GM19025 (cell line): Measurements from ENCODE around the gene CD244.
A peak's percentile ranks its signal among the peaks of the same experiment; 100 is the strongest.
"Not testable (repeated sequence)": the region's sequence is repeated elsewhere in the genome, so short reads cannot be mapped to it uniquely, and the experiment has no call there.

Source experiments
- ATAC-seq: cut with Tn5 transposase; IDR thresholded peaks from one replicate; pipeline ENCODE4 v1.9.1; 2021; ENCODE audit warnings: mild to moderate bottlenecking, low read depth, moderate library complexity; ENCODE audit not compliant: unreplicated experiment

The CD244 gene

GRCh38 chr1:160880216-160880615, 17.5 kb upstream of the CD244 start:
- ATAC-seq: no peak

GRCh38 chr1:160879056-160879455, 16.4 kb upstream of the CD244 start:
- ATAC-seq: no peak

GRCh38 chr1:160877221-160877620, 14.5 kb upstream of the CD244 start:
- no peak for ATAC-seq

DNA sequence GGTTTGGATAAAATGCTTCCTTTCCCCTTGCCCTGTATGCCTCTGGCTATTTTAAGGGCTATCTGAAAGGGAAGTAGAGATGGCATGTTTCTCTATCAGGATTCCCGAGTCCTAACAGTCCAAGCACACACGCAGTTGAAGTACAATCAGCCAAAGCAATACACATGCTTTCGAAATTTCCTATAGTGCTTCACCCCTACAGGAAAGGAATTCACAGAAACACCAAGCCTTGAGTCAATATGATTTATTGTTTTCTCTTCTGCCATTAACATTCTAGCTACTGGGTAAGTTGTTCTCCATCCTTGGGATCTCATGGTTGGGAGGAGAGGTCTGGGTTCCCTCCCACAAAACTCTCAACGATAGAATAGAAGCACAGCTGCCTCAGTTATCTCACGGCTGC, 13.6 kb upstream of the CD244 start:
- ATAC-seq: no peak

DNA sequence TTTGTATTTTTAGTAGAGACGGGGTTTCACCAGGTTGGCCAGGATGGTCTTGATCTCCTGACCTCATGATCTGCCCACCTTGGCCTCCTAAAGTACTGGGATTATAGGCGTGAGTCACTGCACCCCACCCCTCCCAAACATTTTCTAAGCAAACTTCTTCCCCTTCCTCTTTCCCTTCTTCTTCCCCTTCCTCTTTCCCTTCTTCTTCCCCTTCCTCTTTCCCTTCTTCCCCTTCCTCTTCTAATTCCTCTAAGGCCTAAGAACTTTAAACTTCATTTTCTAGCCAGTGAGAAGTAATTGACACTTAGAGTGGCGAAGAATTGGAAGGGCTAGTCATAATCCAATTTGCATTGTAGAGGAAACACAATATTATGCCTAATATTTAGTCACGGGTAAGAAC, 12.9 kb upstream of the CD244 start:
- ATAC-seq: not testable (repeated sequence)

- ATAC-seq: no peak
These were observed 12.2 kb upstream of the CD244 start for GRCh38 chr1:160874935-160875334.

- no peak for ATAC-seq
These were observed 5.5 kb upstream of the CD244 start for GRCh38 chr1:160868141-160868540.

DNA sequence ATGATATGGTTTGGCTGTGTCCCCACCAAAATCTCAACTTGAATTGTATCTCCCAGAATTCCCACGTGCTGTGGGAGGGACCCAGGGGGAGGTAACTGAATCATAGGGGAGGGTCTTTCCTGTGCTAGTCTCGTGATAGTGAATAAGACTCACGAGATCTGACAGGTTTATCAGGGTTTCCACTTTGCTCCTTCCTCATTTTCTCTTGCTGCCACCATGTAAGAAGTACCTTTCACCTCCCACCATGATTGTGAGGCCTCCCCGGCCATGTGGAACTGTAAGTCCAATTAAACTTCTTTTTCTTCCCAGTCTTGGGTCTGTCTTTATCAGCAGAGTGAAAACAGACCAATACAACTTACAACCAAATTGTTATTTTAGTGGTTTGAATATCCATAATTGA, 5.0 kb upstream of the CD244 start:
- ATAC-seq: not testable (repeated sequence)

GRCh38 chr1:160866695-160867260, 4.1 kb upstream of the CD244 start:
- no peak for ATAC-seq

DNA sequence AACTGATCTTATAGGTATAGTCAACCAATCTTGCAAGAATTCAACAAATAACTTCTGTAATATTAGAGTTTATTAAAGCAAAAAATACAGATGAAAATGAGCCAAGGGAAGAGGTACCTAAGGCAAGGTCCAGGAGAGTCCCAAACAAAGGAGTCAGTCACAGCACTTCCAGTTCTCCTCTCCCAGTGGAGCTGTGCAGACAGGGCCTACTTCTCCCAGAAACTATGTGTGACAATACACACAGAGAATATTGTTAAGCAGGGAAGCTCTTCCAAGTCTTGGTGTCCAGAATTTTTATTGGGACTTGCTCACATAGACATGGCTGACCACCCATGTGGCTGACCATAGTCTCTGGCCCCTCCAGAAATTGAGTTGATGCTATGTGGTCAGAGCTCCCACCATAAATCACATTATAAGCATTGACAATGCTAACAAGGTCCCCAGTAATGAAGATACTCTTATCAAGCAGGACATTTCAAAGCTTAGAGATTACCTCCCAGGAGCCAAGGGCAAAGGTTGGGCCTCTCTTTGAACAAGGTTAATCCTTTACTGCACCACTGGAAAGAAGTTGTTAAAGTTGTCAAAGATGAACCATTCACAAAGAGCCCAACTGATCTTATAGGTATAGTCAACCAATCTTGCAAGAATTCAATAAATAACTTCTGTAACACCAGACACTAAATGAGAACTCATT, 3.5 kb upstream of the CD244 start:
- no peak for ATAC-seq

- no peak for ATAC-seq
These were observed 2.6 kb upstream of the CD244 start for GRCh38 chr1:160865337-160865736.

GRCh38 chr1:160864173-160864572, 1.5 kb upstream of the CD244 start:
- no peak for ATAC-seq

GRCh38 chr1:160863774-160864131, 1.1 kb upstream of the CD244 start:
- ATAC-seq: no peak

DNA sequence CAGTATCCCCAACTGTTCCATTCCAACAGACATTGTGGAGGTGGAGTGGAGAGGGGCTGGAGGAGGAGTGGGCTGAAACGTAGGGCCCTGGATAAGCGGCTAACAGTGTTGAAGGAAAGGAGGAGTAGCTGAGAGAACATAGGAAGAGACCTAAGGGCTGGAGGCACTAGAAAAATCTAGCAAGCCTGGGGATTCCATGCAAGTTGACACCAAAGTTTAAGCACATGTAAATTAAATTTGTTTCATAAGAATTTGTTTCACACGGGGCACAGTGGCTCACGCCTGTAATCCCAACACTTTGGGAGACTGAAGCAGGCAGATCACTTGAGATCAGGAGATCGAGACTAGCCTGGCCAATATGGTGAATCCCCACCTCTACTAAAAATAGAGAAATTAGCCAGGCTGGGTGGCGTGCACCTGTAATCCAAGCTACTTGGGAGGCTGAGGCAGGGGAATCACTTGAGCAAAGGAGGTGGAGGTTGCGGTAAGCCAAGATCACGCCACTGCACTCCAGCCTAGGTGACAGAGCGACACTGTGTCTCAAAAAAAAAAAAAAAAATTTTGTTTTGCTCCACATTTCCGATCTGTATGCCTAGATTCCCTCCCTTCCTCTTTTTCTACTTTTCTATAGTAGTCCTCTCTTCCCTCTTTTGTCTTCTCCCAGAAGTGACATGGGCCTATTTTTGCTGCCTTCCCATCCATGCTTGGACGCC, 530 bp upstream of the CD244 start:
- no peak for ATAC-seq

DNA sequence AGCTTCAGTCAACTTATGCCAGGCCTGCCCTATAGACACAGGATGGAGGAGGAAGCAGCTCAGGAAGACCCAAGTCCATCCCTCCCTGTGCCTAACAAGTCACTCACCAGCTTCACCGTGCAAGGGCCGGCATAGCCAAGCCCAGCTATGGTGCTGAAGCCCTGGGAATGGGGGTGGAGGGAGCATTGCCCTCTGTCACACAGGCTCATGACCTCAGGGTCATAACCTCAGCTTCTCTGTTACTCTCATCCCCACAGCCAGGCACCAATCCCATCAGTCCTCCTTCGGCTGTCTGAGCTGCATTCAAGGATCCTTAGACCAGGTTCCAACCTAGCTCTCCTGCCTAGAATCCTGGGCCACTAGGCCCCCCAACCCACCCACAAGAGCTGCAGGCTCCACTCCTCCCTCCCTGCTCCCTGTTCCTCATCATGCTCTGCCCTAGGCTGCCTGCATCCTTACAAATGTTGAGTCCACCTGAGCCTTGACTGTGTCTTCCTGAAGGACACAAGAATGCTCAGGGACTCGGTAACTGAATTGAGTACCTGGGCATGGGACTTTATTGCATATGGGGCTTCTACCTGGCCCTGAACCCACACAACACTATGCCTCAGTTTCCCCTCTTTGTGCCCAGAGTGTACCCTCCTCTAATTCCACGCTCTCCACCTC, 1.7 kb downstream of the CD244 start:
- no peak for ATAC-seq

DNA sequence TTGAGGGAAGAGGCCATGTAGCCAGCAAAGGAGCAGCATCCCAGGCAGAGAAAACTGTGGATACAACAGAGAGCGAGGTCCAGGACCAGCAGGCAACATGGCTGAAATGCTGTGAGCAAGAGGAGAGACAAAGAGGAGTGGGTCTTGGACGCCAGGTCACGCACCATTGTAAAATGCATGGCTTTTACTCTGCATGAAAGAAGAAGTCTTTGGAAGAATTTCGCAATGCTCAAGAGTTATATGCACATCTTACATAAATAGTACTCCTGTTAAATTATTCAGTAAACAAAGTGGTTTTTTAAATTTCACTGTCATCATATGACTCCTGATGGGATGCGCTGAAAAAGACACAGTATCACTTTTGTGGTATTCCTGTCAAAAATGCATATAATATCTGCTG, 3.5 kb downstream of the CD244 start:
- ATAC-seq: no peak

- no peak for ATAC-seq
These were observed 4.2 kb downstream of the CD244 start for GRCh38 chr1:160858507-160858906.

- ATAC-seq: no peak
These were observed 4.6 kb downstream of the CD244 start for GRCh38 chr1:160858097-160858496.

- peak; percentile 92 for ATAC-seq
These were observed 7.3 kb downstream of the CD244 start for GRCh38 chr1:160855181-160855981.

GRCh38 chr1:160853754-160854153, 8.9 kb downstream of the CD244 start:
- no peak for ATAC-seq

GRCh38 chr1:160853014-160853413, 9.7 kb downstream of the CD244 start:
- ATAC-seq: no peak
